Ishikawa (cell line): ENCODE results near the gene TERT.

Experiments used
- CEBPB ChIP-seq: IDR thresholded peaks from 2 replicates; pipeline ENCODE4 v1.6.1; 2012
- CREB1 ChIP-seq: IDR thresholded peaks from 2 replicates; pipeline ENCODE4 v1.6.1; 2012; ENCODE audit warnings: low read depth
- EGR1 ChIP-seq: IDR thresholded peaks from 2 replicates; pipeline ENCODE4 v1.6.1; 2012
- EP300 ChIP-seq: IDR thresholded peaks from 2 replicates; pipeline ENCODE4 v1.6.1; 2012; ENCODE audit warnings: borderline replicate concordance
- FOXM1 ChIP-seq: IDR thresholded peaks from 2 replicates; pipeline ENCODE4 v1.6.1; 2012; ENCODE audit warnings: low read depth, borderline replicate concordance
- NFIC ChIP-seq: IDR thresholded peaks from 2 replicates; pipeline ENCODE4 v1.6.1; 2012
- RAD21 ChIP-seq: IDR thresholded peaks from 2 replicates; pipeline ENCODE4 v1.6.1; 2012; ENCODE audit warnings: low read depth
- TAF1 ChIP-seq: IDR thresholded peaks from 2 replicates; pipeline ENCODE4 v1.6.1; 2012; ENCODE audit warnings: low read depth, mild to moderate bottlenecking
- TCF12 ChIP-seq: IDR thresholded peaks from 2 replicates; pipeline ENCODE4 v1.6.1; 2012; ENCODE audit warnings: low read depth
- TEAD4 ChIP-seq: IDR thresholded peaks from 2 replicates; pipeline ENCODE4 v1.6.1; 2012
- USF1 ChIP-seq: IDR thresholded peaks from 2 replicates; pipeline ENCODE4 v1.6.1; 2012
- YY1 ChIP-seq: IDR thresholded peaks from 2 replicates; pipeline ENCODE4 v1.6.1; 2012; ENCODE audit warnings: low read depth
- ZBTB7A ChIP-seq: IDR thresholded peaks from 2 replicates; pipeline ENCODE4 v1.6.1; 2012; ENCODE audit warnings: low read depth
- TF ChIP-seq, protein P1 (sequence below): IDR thresholded peaks from 2 replicates; pipeline ENCODE4 v1.6.1; 2012; ENCODE audit warnings: low read depth, mild to moderate bottlenecking
- TF ChIP-seq, protein P2 (sequence below): IDR thresholded peaks from 2 replicates; pipeline ENCODE4 v1.6.1; 2012

TERT gene

DNA sequence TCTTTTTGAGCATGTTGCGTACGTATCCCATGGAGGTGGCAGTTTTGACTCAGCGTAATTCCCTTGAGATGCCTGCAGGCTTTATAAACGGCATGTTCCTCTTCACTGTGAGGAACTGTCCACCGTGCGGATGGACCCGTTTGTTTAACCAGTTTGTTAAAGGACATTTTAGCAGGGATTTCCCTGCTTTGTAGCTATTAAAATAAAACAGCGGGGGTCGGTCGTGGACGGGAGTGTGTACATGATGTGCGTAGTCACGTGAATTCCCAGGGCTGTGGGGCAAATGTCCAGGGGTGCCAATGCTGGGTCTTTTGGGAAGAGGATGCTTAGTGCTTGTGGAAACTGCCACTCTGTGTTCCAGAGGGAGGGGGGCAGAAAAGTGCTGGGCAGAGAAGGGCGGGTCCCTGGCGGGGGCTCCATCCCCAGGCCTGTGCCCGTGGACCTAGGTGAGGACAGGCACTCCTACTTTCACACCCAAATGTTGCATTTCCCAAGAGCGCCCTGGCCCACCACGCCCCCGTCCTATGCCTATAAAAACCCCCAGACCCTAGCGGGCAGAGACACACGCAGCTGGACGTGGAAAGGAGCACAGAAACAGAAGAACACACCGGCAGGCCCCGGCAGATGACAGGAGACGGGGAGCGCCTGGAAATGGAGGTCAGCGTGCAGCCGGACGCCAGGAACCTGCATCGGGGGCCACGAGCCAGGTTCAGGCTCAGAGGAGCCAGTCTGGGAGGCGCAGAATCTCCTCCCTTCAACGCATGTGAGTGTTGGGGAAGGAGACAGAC is 4.0 kb upstream of the TERT start:
- TF ChIP-seq CREB1, result no peak
- TF ChIP-seq FOXM1, result no peak
- no peak for TF ChIP-seq TEAD4

GRCh38 chr5:1298067-1298551 is 3.2 kb upstream of the TERT start:
- TF ChIP-seq TCF12, result no peak
- TF ChIP-seq CREB1, result no peak
- no peak for TF ChIP-seq ZBTB7A
- TF ChIP-seq TEAD4, result no peak
- no peak for TF ChIP-seq YY1
- no peak for TF ChIP-seq EP300
- TF ChIP-seq TAF1, result no peak
- no peak for TF ChIP-seq CEBPB
- TF ChIP-seq RAD21, result no peak
- no peak for TF ChIP-seq EGR1
- TF ChIP-seq, protein P1, sequence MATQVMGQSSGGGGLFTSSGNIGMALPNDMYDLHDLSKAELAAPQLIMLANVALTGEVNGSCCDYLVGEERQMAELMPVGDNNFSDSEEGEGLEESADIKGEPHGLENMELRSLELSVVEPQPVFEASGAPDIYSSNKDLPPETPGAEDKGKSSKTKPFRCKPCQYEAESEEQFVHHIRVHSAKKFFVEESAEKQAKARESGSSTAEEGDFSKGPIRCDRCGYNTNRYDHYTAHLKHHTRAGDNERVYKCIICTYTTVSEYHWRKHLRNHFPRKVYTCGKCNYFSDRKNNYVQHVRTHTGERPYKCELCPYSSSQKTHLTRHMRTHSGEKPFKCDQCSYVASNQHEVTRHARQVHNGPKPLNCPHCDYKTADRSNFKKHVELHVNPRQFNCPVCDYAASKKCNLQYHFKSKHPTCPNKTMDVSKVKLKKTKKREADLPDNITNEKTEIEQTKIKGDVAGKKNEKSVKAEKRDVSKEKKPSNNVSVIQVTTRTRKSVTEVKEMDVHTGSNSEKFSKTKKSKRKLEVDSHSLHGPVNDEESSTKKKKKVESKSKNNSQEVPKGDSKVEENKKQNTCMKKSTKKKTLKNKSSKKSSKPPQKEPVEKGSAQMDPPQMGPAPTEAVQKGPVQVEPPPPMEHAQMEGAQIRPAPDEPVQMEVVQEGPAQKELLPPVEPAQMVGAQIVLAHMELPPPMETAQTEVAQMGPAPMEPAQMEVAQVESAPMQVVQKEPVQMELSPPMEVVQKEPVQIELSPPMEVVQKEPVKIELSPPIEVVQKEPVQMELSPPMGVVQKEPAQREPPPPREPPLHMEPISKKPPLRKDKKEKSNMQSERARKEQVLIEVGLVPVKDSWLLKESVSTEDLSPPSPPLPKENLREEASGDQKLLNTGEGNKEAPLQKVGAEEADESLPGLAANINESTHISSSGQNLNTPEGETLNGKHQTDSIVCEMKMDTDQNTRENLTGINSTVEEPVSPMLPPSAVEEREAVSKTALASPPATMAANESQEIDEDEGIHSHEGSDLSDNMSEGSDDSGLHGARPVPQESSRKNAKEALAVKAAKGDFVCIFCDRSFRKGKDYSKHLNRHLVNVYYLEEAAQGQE, result no peak
- TF ChIP-seq, protein P2, sequence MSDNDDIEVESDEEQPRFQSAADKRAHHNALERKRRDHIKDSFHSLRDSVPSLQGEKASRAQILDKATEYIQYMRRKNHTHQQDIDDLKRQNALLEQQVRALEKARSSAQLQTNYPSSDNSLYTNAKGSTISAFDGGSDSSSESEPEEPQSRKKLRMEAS, result no peak
- TF ChIP-seq USF1, result no peak
- TF ChIP-seq FOXM1, result no peak
- no peak for TF ChIP-seq NFIC

- TF ChIP-seq TEAD4 (no peak), CREB1 (no peak), RAD21 (no peak), CEBPB (no peak), TCF12 (no peak), NFIC (no peak), EP300 (no peak), FOXM1 (no peak), ZBTB7A (no peak), USF1 (no peak)
- TF ChIP-seq, protein P1, result no peak
Observed at GRCh38 chr5:1297243-1297642, 2.4 kb upstream of the TERT start.

DNA sequence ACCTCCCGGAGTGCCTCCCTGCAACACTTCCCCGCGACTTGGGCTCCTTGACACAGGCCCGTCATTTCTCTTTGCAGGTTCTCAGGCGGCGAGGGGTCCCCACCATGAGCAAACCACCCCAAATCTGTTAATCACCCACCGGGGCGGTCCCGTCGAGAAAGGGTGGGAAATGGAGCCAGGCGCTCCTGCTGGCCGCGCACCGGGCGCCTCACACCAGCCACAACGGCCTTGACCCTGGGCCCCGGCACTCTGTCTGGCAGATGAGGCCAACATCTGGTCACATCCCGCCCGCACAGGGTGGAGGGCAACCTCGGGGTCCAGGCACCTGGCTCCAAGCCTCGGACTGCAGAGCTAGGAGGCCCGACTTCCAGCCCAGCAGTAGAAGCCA is 776 bp upstream of the TERT start:
- TF ChIP-seq, protein P1, result no peak
- TF ChIP-seq ZBTB7A (no peak), EP300 (no peak), YY1 (no peak), EGR1 (no peak), TEAD4 (no peak), RAD21 (no peak), USF1 (no peak), TAF1 (no peak)
- TF ChIP-seq, protein P2, result no peak
